HepG2 (cell line): Measurements from ENCODE around the gene PRKCB. TPM values are rescaled to one million over a fixed set of nuclear protein-coding genes. Genes with fewer than 3 reads are reported as not detected.

Experiments used
- ATAC-seq: fragments of 200-7000 bp; cut with Tn5 transposase; 3 replicates; pipeline ENCODE4 v1.9.1; 2020; ENCODE audit warnings: mild to moderate bottlenecking, moderate library complexity
- BruUV-seq: library from RNA; stranded (reverse); fragments of 400-500 nt; replicated peaks from 2 replicates; lab custom pipeline; 2021; lab: Mats Ljungman, UMichigan
- CTCF ChIA-PET: fragments of 300-600 bp; formaldehyde crosslinking; extraction: SDS; loops from one replicate; lab custom pipeline; 2021; ENCODE audit warnings: low total read pairs, inconsistent platforms, low intra/inter-chr PET ratio; lab: Yijun Ruan, JAX
- POLR2A ChIA-PET: fragments of 350-600 bp; sonication (Branson Sonifier 250); formaldehyde crosslinking; loops from one replicate; lab custom pipeline; 2020; ENCODE audit warnings: antibody characterized with exemption, inconsistent platforms; lab: Yijun Ruan, JAX
- DNase-seq: peaks from one replicate; pipeline ENCODE4 v3.0.0-alpha.2; 2015; ENCODE audit warnings: low spot score
- FAIRE-seq: peaks from 3 replicates; lab custom pipeline; 2011; peaks lifted over from hg19 to GRCh38; lab: Jason Lieb, UNC
- H2AFZ ChIP-seq: one replicate; pipeline ENCODE4 v1.6.1; 2011; ENCODE audit warnings: low read length, inconsistent platforms
- H3K27ac ChIP-seq: fragments of 300-600 bp; 3 replicates; pipeline ENCODE4 v1.8.0; 2011; ENCODE audit warnings: mixed run types, mild to moderate bottlenecking, mixed read lengths, low read length, inconsistent platforms; ENCODE audit not compliant: insufficient read depth; ENCODE audit errors: extremely low read length
- H3K27me3 ChIP-seq, 2 experiments: fragments of 200-600 bp in 1 of 2; 2 replicates in 1 of 2; 3 replicates in 1 of 2; pipeline versions ENCODE4 v1.6.0 to v1.8.0; 2011; ENCODE audit warnings: low read length in 2 of 2, mild to moderate bottlenecking in 2 of 2, moderate library complexity in 2 of 2, inconsistent platforms in 1 of 2; ENCODE audit not compliant: insufficient read depth in 2 of 2, control insufficient read depth in 1 of 2
- H3K36me3 ChIP-seq, 2 experiments: fragments of 200-600 bp in 1 of 2; replicated peaks in 1 of 2; 2 replicates in 1 of 2; 3 replicates in 1 of 2; pipeline versions ENCODE4 v1.5.1 to v1.8.0; 2011; ENCODE audit warnings: low read length in 2 of 2, inconsistent platforms in 1 of 2; ENCODE audit not compliant: insufficient read depth in 2 of 2, control insufficient read depth in 1 of 2
- H3K4me1 ChIP-seq: 2 replicates; pipeline ENCODE4 v1.5.1; 2012; ENCODE audit warnings: low read length, inconsistent platforms; ENCODE audit not compliant: insufficient read depth
- H3K4me2 ChIP-seq: 2 replicates; pipeline ENCODE4 v1.6.0; 2011; ENCODE audit warnings: low read depth, low read length, inconsistent platforms
- H3K4me3 ChIP-seq, 3 experiments: fragments of 200-600 bp in 1 of 3; sonication (generic), shearing (Covaris generic) in 1 of 3; replicated peaks in 1 of 3; 2 replicates each; pipeline ENCODE4 v1.5.1; 2011 to 2016; ENCODE audit warnings: low read length in 3 of 3, inconsistent platforms in 2 of 3, low read depth in 2 of 3, mild to moderate bottlenecking in 2 of 3, control low read depth in 1 of 3, mixed read lengths in 1 of 3; ENCODE audit not compliant: insufficient read depth in 1 of 3
- H3K79me2 ChIP-seq: one replicate; pipeline ENCODE4 v1.6.1; 2011; ENCODE audit warnings: low read length, inconsistent platforms; ENCODE audit not compliant: insufficient read depth
- H3K9ac ChIP-seq: 2 replicates; pipeline ENCODE4 v1.6.0; 2011; ENCODE audit warnings: mild to moderate bottlenecking, low read depth, low read length, inconsistent platforms; ENCODE audit not compliant: insufficient read depth
- H3K9me3 ChIP-seq: 2 replicates; pipeline ENCODE4 v1.5.1; 2012; ENCODE audit warnings: mild to moderate bottlenecking, low read length
- H4K20me1 ChIP-seq: 2 replicates; pipeline ENCODE4 v1.6.0; 2011; ENCODE audit warnings: inconsistent platforms, mild to moderate bottlenecking, low read length, moderate library complexity; ENCODE audit not compliant: insufficient read depth
- BRF2 ChIP-seq: sonication (generic); formaldehyde crosslinking; IDR thresholded peaks from 2 replicates; pipeline ENCODE4 v1.8.1; 2022; ENCODE audit warnings: mild to moderate bottlenecking, missing genetic modification reagents
- CREBL2 ChIP-seq: sonication (generic); formaldehyde crosslinking; IDR thresholded peaks from 2 replicates; pipeline ENCODE4 v1.8.1; 2023; ENCODE audit warnings: missing genetic modification reagents, mild to moderate bottlenecking, borderline replicate concordance
- DBP ChIP-seq: sonication (generic); formaldehyde crosslinking; IDR thresholded peaks from 2 replicates; pipeline ENCODE4 v1.4.0; 2020; ENCODE audit warnings: missing genetic modification reagents; ENCODE audit errors: not compliant biosample characterization
- E2F1 ChIP-seq: sonication (generic); formaldehyde crosslinking; IDR thresholded peaks from 2 replicates; pipeline ENCODE4 v1.5.0; 2020; ENCODE audit warnings: missing genetic modification reagents
- GTF3A ChIP-seq: sonication (generic); formaldehyde crosslinking; conservative IDR thresholded peaks from 2 replicates; pipeline ENCODE4 v1.4.0; 2020; ENCODE audit warnings: mild to moderate bottlenecking, missing genetic modification reagents
- LBX2 ChIP-seq: sonication (generic); formaldehyde crosslinking; IDR thresholded peaks from 2 replicates; pipeline ENCODE4 v1.5.0; 2020; ENCODE audit warnings: missing genetic modification reagents, mild to moderate bottlenecking, borderline replicate concordance
- PBX3 ChIP-seq: sonication (generic); formaldehyde crosslinking; IDR thresholded peaks from 2 replicates; pipeline ENCODE4 v1.8.1; 2023; ENCODE audit warnings: missing genetic modification reagents, inconsistent platforms, borderline replicate concordance
- ZNF124 ChIP-seq: sonication (generic); formaldehyde crosslinking; IDR thresholded peaks from 2 replicates; pipeline ENCODE4 v1.4.0; 2020; ENCODE audit warnings: missing genetic modification reagents
- ZNF570 ChIP-seq: sonication (generic); formaldehyde crosslinking; IDR thresholded peaks from 2 replicates; pipeline ENCODE4 v1.4.0; 2020; ENCODE audit warnings: mild to moderate bottlenecking, missing genetic modification reagents, borderline replicate concordance
- ZNF776 ChIP-seq: sonication (generic); formaldehyde crosslinking; IDR thresholded peaks from 2 replicates; pipeline ENCODE4 v1.4.0; 2020; ENCODE audit warnings: mild to moderate bottlenecking, missing genetic modification reagents
- ZNF784 ChIP-seq: sonication (generic); formaldehyde crosslinking; IDR thresholded peaks from 2 replicates; pipeline ENCODE4 v1.5.1; 2020; ENCODE audit warnings: missing genetic modification reagents, mild to moderate bottlenecking, borderline replicate concordance
- WGBS: methylation state at CpG from one replicate; pipeline ENCODE4 v1.1.6; 2017; ENCODE audit warnings: low lambda C conversion rate; 5-methylcytosine and 5-hydroxymethylcytosine counted together
- in situ Hi-C: cut with HindIII; loops from 2 replicates; pipeline ENCODE4 v1.10.0; 2017; ENCODE audit warnings: low pct_unique_long_range_greater_than_20kb; ENCODE audit not compliant: extremely low pct_ligation_motif_present
- intact Hi-C: fragments of 100-400 bp; cut with micrococcal nuclease; formaldehyde crosslinking; loops from one replicate; pipeline ENCODE4 v1.10.0; 2022; ENCODE audit not compliant: unreplicated experiment
- polyA plus RNA-seq, 8 experiments: library from polyadenylated mRNA; depleted of rRNA in 3 of 8; stranded (reverse) in 7 of 8; unstranded in 1 of 8; fragments of >200 nt; fragmentation: Illumina TruSeq in 4 of 8; extraction: Trizol in 4 of 8; gene quantifications; 2 replicates each; pipeline versions ENCODE4 v1.2.1 to v1.2.3, GENCODE V29; 2011 to 2016; ENCODE audit warnings: low read depth in 4 of 8, missing spikeins in 1 of 8, mixed read lengths in 1 of 8; ENCODE audit not compliant: insufficient read depth in 1 of 8
- total RNA-seq, 5 experiments: library from RNA; depleted of rRNA; stranded (reverse); fragments of >200 nt; fragmentation: Illumina TruSeq; extraction: Trizol; gene quantifications; 2 replicates each; pipeline ENCODE4 v1.2.3, GENCODE V29; 2016; ENCODE audit warnings: low read depth in 1 of 5

Gene PRKCB
- total and polyA plus RNA-seq, 2 of the 13 experiments (the other 11 are each of a cell fraction or from before 2014, with no cell fraction given), result 0.01 TPM; not detected in 1

GRCh38 chr16:23943604-23944003 lies 107.8 kb downstream of the PRKCB start:
- in situ Hi-C loops, result no loop called here
- H3K4me1 ChIP-seq, result no peaks in the 10 kb centered on the region
- no peak overlapping the region for H3K9ac ChIP-seq
- WGBS, result 9% methylated on average over 6 of the region's 6 CpGs
- POLR2A ChIA-PET, result no interaction called here
- CTCF ChIA-PET, result no interaction called here
- H3K79me2 ChIP-seq, result no peaks in the 10 kb centered on the region
- H3K4me2 ChIP-seq, result no peak overlapping the region
- no peaks in the 10 kb centered on the region for H3K27me3 ChIP-seq
- BruUV-seq, result no TSS peak
- H2AFZ ChIP-seq, result no peak overlapping the region
- H3K4me3 ChIP-seq, result no peak overlapping the region
- no peak for FAIRE-seq
- no peaks in the 10 kb centered on the region for H4K20me1 ChIP-seq
- H3K36me3 ChIP-seq, result no peaks in the 10 kb centered on the region
- no peak for ATAC-seq
- H3K9me3 ChIP-seq, result no peaks in the 10 kb centered on the region
- DNase-seq, result no peak
- intact Hi-C loops, result no loop called here
- TF ChIP-seq ZNF570 (no peak), ZNF776 (CRISPR knock-in tag) (no peak), GTF3A (no peak), CREBL2 (CRISPR knock-in tag) (no peak), ZNF124 (no peak), DBP (CRISPR knock-in tag) (no peak), E2F1 (no peak)
- TF ChIP-seq, all 625 proteins: peak for 0
- no peak overlapping the region for H3K27ac ChIP-seq

GRCh38 chr16:23944381-23944780 lies 108.6 kb downstream of the PRKCB start:
- 0% methylated on average over 1 of the region's 1 CpG for WGBS
- Histone ChIP-seq H3K4me1 (no peaks in the 10 kb centered on the region), H3K4me3 (no peak overlapping the region), H3K27me3 (no peaks in the 10 kb centered on the region), H3K4me2 (no peak overlapping the region), H3K27ac (no peak overlapping the region), H4K20me1 (no peaks in the 10 kb centered on the region), H2AFZ (no peak overlapping the region), H3K9ac (no peak overlapping the region), H3K79me2 (no peaks in the 10 kb centered on the region), H3K36me3 (no peaks in the 10 kb centered on the region), H3K9me3 (no peaks in the 10 kb centered on the region)
- no peak for ATAC-seq
- in situ Hi-C loops, result no loop called here
- no peak for DNase-seq
- no peak for FAIRE-seq
- CTCF ChIA-PET, result no interaction called here
- POLR2A ChIA-PET, result no interaction called here
- intact Hi-C loops, result no loop called here
- no TSS peak for BruUV-seq
- TF ChIP-seq DBP (CRISPR knock-in tag) (no peak), PBX3 (CRISPR knock-in tag) (no peak), ZNF784 (CRISPR knock-in tag) (no peak), LBX2 (CRISPR knock-in tag) (no peak), BRF2 (CRISPR knock-in tag) (no peak)
